Hepatocyte (in vitro differentiated cells): ENCODE results near the gene CDK9. TPM values are rescaled to one million over a fixed set of nuclear protein-coding genes. Genes with fewer than 3 reads are reported as not detected.

ENCODE experiments used
- microRNA-seq: library from miRNA; unstranded; fragments of <30 nt; microRNA quantifications from one replicate; pipeline ENCODE4, GENCODE V29; 2017
- polyA plus RNA-seq: library from polyadenylated mRNA; unstranded; fragments of >200 nt; fragmentation: Nextera tagmentation; extraction: Ambion mirVana; gene quantifications from 2 replicates; pipeline ENCODE4 v1.2.1, GENCODE V29; 2016
- small RNA-seq: library from RNA; depleted of rRNA; stranded (forward); fragments of <200 nt; gene quantifications from one replicate; pipeline ENCODE3, GENCODE V24; 2014
- total RNA-seq: library from RNA; depleted of rRNA; stranded (reverse); fragments of >200 nt; gene quantifications from 2 replicates; pipeline ENCODE4 v1.2.3, GENCODE V29; 2014

CDK9 gene
- total and polyA plus RNA-seq, 2 experiments from 2014 or later: 84.6 to 91.4 TPM

Small RNAs within 50 kb of the gene (microRNA-seq; reads per million reads assigned to microRNA genes)
- gene MIR2861 (not detected), gene MIR3960 (not detected)

Small RNAs within 50 kb of the gene (small RNA-seq; reads per million reads assigned to genes)
- not detected for gene RF00019

Other genes with a start within 250 kb of the CDK9 start
- 10.7 and 27.6 TPM in 2 replicates for gene STXBP1, start 173.8 kb upstream of the CDK9 start, total RNA-seq
- gene STXBP1, start 173.8 kb upstream of the CDK9 start, polyA plus RNA-seq: 18.0 and 22.6 TPM in 2 replicates
- gene CFAP157, start 79.0 kb upstream of the CDK9 start, total RNA-seq: not detected in 2 replicates
- 0.15 and 0.51 TPM in 2 replicates for gene CFAP157, start 79.0 kb upstream of the CDK9 start, polyA plus RNA-seq
- 9.8 and 13.5 TPM in 2 replicates for gene PTRH1, start 70.4 kb upstream of the CDK9 start, total RNA-seq
- gene PTRH1, start 70.4 kb upstream of the CDK9 start, polyA plus RNA-seq: 24.5 and 25.9 TPM in 2 replicates
- gene TTC16, start 70.0 kb upstream of the CDK9 start, total RNA-seq: 0.24 TPM in 1 of 2 replicates, not detected in the other
- not detected in 2 replicates for gene TTC16, start 70.0 kb upstream of the CDK9 start, polyA plus RNA-seq
- gene TOR2A, start 50.7 kb upstream of the CDK9 start, total RNA-seq: 16.8 and 17.1 TPM in 2 replicates
- 21.3 and 28.8 TPM in 2 replicates for gene TOR2A, start 50.7 kb upstream of the CDK9 start, polyA plus RNA-seq
- 0.23 and 0.96 TPM in 2 replicates for gene SH2D3C, start 7.4 kb upstream of the CDK9 start, total RNA-seq
- 0.89 and 2.2 TPM in 2 replicates for gene SH2D3C, start 7.4 kb upstream of the CDK9 start, polyA plus RNA-seq
- 27.4 and 30.9 TPM in 2 replicates for gene FPGS, start 16.8 kb downstream of the CDK9 start, total RNA-seq
- gene FPGS, start 16.8 kb downstream of the CDK9 start, polyA plus RNA-seq: 48.5 and 52.2 TPM in 2 replicates
- gene ENG, start 68.6 kb downstream of the CDK9 start, total RNA-seq: 3.2 and 6.8 TPM in 2 replicates
- 19.4 and 21.2 TPM in 2 replicates for gene ENG, start 68.6 kb downstream of the CDK9 start, polyA plus RNA-seq
- gene AK1, start 91.6 kb downstream of the CDK9 start, total RNA-seq: 28.3 and 39.8 TPM in 2 replicates
- 85.9 and 91.3 TPM in 2 replicates for gene AK1, start 91.6 kb downstream of the CDK9 start, polyA plus RNA-seq
- gene ST6GALNAC6, start 113.6 kb downstream of the CDK9 start, total RNA-seq: 31.8 and 37.3 TPM in 2 replicates
- gene ST6GALNAC6, start 113.6 kb downstream of the CDK9 start, polyA plus RNA-seq: 47.7 and 61.2 TPM in 2 replicates
- gene ST6GALNAC4, start 131.0 kb downstream of the CDK9 start, total RNA-seq: 13.2 and 14.6 TPM in 2 replicates
- gene ST6GALNAC4, start 131.0 kb downstream of the CDK9 start, polyA plus RNA-seq: 14.3 and 15.2 TPM in 2 replicates
- gene PIP5KL1, start 144.7 kb downstream of the CDK9 start, total RNA-seq: 1.6 and 3.7 TPM in 2 replicates
- 1.4 and 2.5 TPM in 2 replicates for gene PIP5KL1, start 144.7 kb downstream of the CDK9 start, polyA plus RNA-seq
- 19.2 and 22.4 TPM in 2 replicates for gene DPM2, start 151.8 kb downstream of the CDK9 start, total RNA-seq
- gene DPM2, start 151.8 kb downstream of the CDK9 start, polyA plus RNA-seq: 57.1 and 61.9 TPM in 2 replicates
- 38.1 and 47.9 TPM in 2 replicates for gene EEIG1, start 195.0 kb downstream of the CDK9 start, total RNA-seq
- 43.6 and 44.1 TPM in 2 replicates for gene EEIG1, start 195.0 kb downstream of the CDK9 start, polyA plus RNA-seq